WTC11 (cell line): ENCODE data around the gene ABHD12.

ENCODE experiments used
- CBFB ChIP-seq: sonication (generic); formaldehyde crosslinking; IDR thresholded peaks from 2 replicates; pipeline ENCODE4 v1.8.1; 2022; ENCODE audit warnings: mild to moderate bottlenecking, low read depth, missing genetic modification reagents
- CTCF ChIP-seq: fragments of 200-600 bp; IDR thresholded peaks from 2 replicates; pipeline ENCODE4 v1.8.0; 2022; ENCODE audit warnings: antibody characterized with exemption
- FOXJ3 ChIP-seq: sonication (generic); formaldehyde crosslinking; IDR thresholded peaks from 2 replicates; pipeline ENCODE4 v1.9.0; 2021; ENCODE audit warnings: missing genetic modification reagents, mild to moderate bottlenecking, borderline replicate concordance
- NFE2L1 ChIP-seq: sonication (generic); formaldehyde crosslinking; IDR thresholded peaks from 2 replicates; pipeline ENCODE4 v1.8.1; 2023; ENCODE audit warnings: missing genetic modification reagents
- NR3C1 ChIP-seq: sonication (generic); formaldehyde crosslinking; conservative IDR thresholded peaks from 2 replicates; pipeline ENCODE4 v1.8.1; 2023; ENCODE audit warnings: low read depth, mild to moderate bottlenecking, missing genetic modification reagents
- USF1 ChIP-seq: sonication (generic); formaldehyde crosslinking; IDR thresholded peaks from 2 replicates; pipeline ENCODE4 v1.8.0; 2022; ENCODE audit warnings: mild to moderate bottlenecking, missing genetic modification reagents
- ZNF263 ChIP-seq: sonication (generic); formaldehyde crosslinking; IDR thresholded peaks from 2 replicates; pipeline ENCODE4 v1.8.1; 2022; ENCODE audit warnings: low read depth, mild to moderate bottlenecking, moderate library complexity, missing genetic modification reagents

- no peak for TF ChIP-seq FOXJ3 (CRISPR knock-in tag)
- no peak for TF ChIP-seq CTCF
- no peak for TF ChIP-seq ZNF263 (CRISPR knock-in tag)
- no peak for TF ChIP-seq NR3C1 (CRISPR knock-in tag)
- no peak for TF ChIP-seq USF1 (CRISPR knock-in tag)
- TF ChIP-seq NFE2L1 (CRISPR knock-in tag) = no peak
- no peak for TF ChIP-seq CBFB (CRISPR knock-in tag)
These were observed 87.2 kb downstream of the ABHD12 start for GRCh38 chr20:25303292-25304024.
